Measurements from ENCODE around the gene KAT2B. TPM values are rescaled to one million over a fixed set of nuclear protein-coding genes. Genes with fewer than 3 reads are reported as not detected.
"Not testable (repeated sequence)": the region's sequence is repeated elsewhere in the genome, so short reads cannot be mapped to it uniquely, and the experiment has no call there.

KAT2B gene
- total RNA-seq, 1 donor: 15.9 TPM

DNA sequence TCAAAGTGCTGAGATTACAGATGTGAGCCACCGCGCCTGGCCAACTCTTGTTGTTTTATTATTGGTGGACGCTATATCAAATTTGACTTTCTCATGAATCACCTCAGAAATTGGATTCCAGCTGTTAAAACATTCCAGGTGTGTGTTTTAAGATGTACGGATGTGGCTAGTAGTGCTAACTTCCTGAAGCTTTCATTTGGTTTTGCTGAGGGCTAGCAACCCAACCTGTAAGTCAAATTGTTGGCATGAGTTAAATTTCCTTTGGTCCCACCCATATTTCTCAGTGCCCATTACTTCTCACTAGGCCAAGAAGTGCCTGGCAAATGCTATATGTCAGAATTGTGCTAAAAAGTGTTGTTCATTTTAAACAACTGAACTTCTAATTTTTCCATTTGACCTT is 13.1 kb upstream of the KAT2B start:
- DNase-seq (ENCODE audit: insufficient read length, low spot score, missing footprints): no peak
- Histone ChIP-seq H3K36me3 (ENCODE audit: insufficient read depth, low read length) (no peaks in the 10 kb centered on the region), H3K4me3 (ENCODE audit: insufficient read depth, low read length) (no peak overlapping the region), H4K20me1 (ENCODE audit: insufficient read depth, low read length) (no peaks in the 10 kb centered on the region), H2AFZ (ENCODE audit: low read length) (no peak overlapping the region), H3K79me2 (ENCODE audit: insufficient read depth, low read length) (no peaks in the 10 kb centered on the region), H3K9me3 (ENCODE audit: low read depth, low read length) (no peaks in the 10 kb centered on the region), H3K27me3 (ENCODE audit: insufficient read depth, low read length) (no peaks in the 10 kb centered on the region), H3K27ac (ENCODE audit: low read depth, low read length) (no peak overlapping the region), H3K4me2 (ENCODE audit: insufficient read depth, low read length) (no peak overlapping the region), H3K4me1 (ENCODE audit: insufficient read depth, low read length) (no peaks in the 10 kb centered on the region)
- TF ChIP-seq, protein P1, sequence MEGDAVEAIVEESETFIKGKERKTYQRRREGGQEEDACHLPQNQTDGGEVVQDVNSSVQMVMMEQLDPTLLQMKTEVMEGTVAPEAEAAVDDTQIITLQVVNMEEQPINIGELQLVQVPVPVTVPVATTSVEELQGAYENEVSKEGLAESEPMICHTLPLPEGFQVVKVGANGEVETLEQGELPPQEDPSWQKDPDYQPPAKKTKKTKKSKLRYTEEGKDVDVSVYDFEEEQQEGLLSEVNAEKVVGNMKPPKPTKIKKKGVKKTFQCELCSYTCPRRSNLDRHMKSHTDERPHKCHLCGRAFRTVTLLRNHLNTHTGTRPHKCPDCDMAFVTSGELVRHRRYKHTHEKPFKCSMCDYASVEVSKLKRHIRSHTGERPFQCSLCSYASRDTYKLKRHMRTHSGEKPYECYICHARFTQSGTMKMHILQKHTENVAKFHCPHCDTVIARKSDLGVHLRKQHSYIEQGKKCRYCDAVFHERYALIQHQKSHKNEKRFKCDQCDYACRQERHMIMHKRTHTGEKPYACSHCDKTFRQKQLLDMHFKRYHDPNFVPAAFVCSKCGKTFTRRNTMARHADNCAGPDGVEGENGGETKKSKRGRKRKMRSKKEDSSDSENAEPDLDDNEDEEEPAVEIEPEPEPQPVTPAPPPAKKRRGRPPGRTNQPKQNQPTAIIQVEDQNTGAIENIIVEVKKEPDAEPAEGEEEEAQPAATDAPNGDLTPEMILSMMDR (IDR thresholded peaks at IDR 0.05; ENCODE audit: extremely low read depth, low read depth, low read length): no peak

DNA sequence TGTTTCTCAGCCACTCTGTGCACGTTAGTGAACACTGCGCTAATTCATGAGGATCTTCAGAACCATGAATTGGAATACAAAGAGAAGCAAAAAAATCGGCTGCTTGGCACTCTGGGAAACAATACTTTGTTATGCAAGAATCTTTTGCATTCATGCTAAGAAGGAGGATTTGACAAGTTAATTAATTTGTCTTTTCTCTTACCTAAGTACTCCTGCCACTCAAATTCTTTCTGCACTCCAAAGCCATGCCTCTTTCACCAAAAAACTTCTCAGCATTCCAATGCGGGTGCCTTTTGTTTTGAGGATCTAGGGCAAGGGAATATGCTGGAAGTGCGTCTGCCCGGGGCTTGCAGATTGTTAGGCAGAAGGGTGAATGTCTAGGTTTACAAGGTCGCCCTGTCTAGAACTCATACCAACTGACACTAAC is 11.3 kb upstream of the KAT2B start:
- TF ChIP-seq, protein P1 (IDR thresholded peaks at IDR 0.05; ENCODE audit: extremely low read depth, low read depth, low read length): no peak
- no peak overlapping the region for H3K4me3 ChIP-seq (ENCODE audit: insufficient read depth, low read length)
- H2AFZ ChIP-seq (ENCODE audit: low read length): no peak overlapping the region
- H3K27me3 ChIP-seq (ENCODE audit: insufficient read depth, low read length): no peaks in the 10 kb centered on the region
- no peak for DNase-seq (ENCODE audit: insufficient read length, low spot score, missing footprints)
- H3K9me3 ChIP-seq (ENCODE audit: low read depth, low read length): no peaks in the 10 kb centered on the region
- H3K27ac ChIP-seq (ENCODE audit: low read depth, low read length): no peak overlapping the region
- no peaks in the 10 kb centered on the region for H3K4me1 ChIP-seq (ENCODE audit: insufficient read depth, low read length)
- no peaks in the 10 kb centered on the region for H3K36me3 ChIP-seq (ENCODE audit: insufficient read depth, low read length)
- no peak overlapping the region for H3K4me2 ChIP-seq (ENCODE audit: insufficient read depth, low read length)
- H3K79me2 ChIP-seq (ENCODE audit: insufficient read depth, low read length): no peaks in the 10 kb centered on the region
- H4K20me1 ChIP-seq (ENCODE audit: insufficient read depth, low read length): no peaks in the 10 kb centered on the region

DNA sequence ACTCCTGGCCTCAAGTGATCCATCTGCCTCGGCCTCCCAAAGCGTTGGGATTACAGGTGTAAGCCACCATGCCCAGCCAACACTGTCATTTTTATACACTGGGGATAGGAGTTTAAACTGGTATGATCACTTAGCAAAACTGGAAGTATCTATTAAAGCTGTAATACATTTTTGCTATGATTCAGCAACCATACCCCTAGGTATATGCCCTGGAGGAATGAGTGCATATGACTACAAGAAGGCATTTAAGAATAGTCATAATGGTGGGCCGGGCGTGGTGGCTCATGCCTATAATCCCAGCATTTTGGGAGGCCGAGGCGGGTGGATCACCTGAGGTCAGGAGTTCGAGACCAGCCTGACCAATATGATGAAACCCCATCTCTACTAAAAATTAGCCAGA is 8.3 kb upstream of the KAT2B start:
- H3K27ac ChIP-seq (ENCODE audit: low read depth, low read length); H3K27me3 ChIP-seq (ENCODE audit: insufficient read depth, low read length); H3K4me2 ChIP-seq (ENCODE audit: insufficient read depth, low read length); H4K20me1 ChIP-seq (ENCODE audit: insufficient read depth, low read length); H2AFZ ChIP-seq (ENCODE audit: low read length); H3K4me3 ChIP-seq (ENCODE audit: insufficient read depth, low read length); DNase-seq (ENCODE audit: insufficient read length, low spot score, missing footprints); H3K9me3 ChIP-seq (ENCODE audit: low read depth, low read length); H3K79me2 ChIP-seq (ENCODE audit: insufficient read depth, low read length); H3K36me3 ChIP-seq (ENCODE audit: insufficient read depth, low read length); H3K4me1 ChIP-seq (ENCODE audit: insufficient read depth, low read length): not testable (repeated sequence)

DNA sequence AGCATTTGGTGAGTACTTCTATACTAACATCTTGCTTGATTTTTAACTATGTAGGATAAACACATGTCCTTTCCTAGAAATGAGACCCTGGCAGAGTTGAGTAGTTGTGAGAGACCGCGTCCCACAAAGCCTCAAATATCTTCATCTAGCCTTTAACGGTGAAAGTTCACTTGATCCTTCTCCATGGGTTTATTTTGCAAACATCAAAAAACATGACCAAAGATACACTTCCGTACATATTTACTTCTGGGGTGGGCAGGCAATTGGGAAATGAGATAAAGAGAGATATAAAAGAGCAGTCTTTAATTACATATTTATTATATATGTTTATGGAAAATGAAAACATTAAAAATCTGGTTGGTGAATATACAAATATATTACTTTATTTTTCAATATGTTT is 5.2 kb upstream of the KAT2B start:
- TF ChIP-seq, protein P1 (IDR thresholded peaks at IDR 0.05; ENCODE audit: extremely low read depth, low read depth, low read length): no peak
- H3K4me2 ChIP-seq (ENCODE audit: insufficient read depth, low read length): no peak overlapping the region
- H3K36me3 ChIP-seq (ENCODE audit: insufficient read depth, low read length): no peaks in the 10 kb centered on the region

More for the DNA sequence above, 5.2 kb upstream of the KAT2B start:
- H3K4me1 ChIP-seq (ENCODE audit: insufficient read depth, low read length): peaks cover 5% of the 10 kb centered on the region
- H3K27ac ChIP-seq (ENCODE audit: low read depth, low read length): no peak overlapping the region
- H2AFZ ChIP-seq (ENCODE audit: low read length): no peak overlapping the region
- H3K27me3 ChIP-seq (ENCODE audit: insufficient read depth, low read length): no peaks in the 10 kb centered on the region
- H3K79me2 ChIP-seq (ENCODE audit: insufficient read depth, low read length): no peaks in the 10 kb centered on the region
- DNase-seq (ENCODE audit: insufficient read length, low spot score, missing footprints): no peak
- H3K9me3 ChIP-seq (ENCODE audit: low read depth, low read length): no peaks in the 10 kb centered on the region
- H4K20me1 ChIP-seq (ENCODE audit: insufficient read depth, low read length): no peaks in the 10 kb centered on the region
- H3K4me3 ChIP-seq (ENCODE audit: insufficient read depth, low read length): no peak overlapping the region
